GM12891 (cell line): ENCODE measurements around the gene EHD4.

Experiments used
- POLR2A ChIP-seq: IDR thresholded peaks from 2 replicates; pipeline ENCODE4 v1.6.1; 2011; ENCODE audit warnings: low read depth, low read length, control low read depth
- POLR2AphosphoS5 ChIP-seq: IDR thresholded peaks from 2 replicates; pipeline ENCODE4 v1.6.1; 2011; ENCODE audit warnings: low read depth, low read length, control low read depth

GRCh38 chr15:41885841-41886240, 86.5 kb downstream of the EHD4 start:
- TF ChIP-seq POLR2A (no peak), POLR2AphosphoS5 (no peak)
